GM18951 (cell line): ENCODE measurements around the gene ALDH2.
A peak's percentile ranks its signal among the peaks of the same experiment; 100 is the strongest.
"Not testable (repeated sequence)": the region's sequence is repeated elsewhere in the genome, so short reads cannot be mapped to it uniquely, and the experiment has no call there.

Source experiments
- POLR2A ChIP-seq: IDR thresholded peaks from 4 replicates; pipeline ENCODE4 v1.6.1; 2011; ENCODE audit warnings: mild to moderate bottlenecking; ENCODE audit not compliant: insufficient read length, insufficient read depth; ENCODE audit errors: extremely low read depth
- in situ Hi-C: fragments of 300-500 bp; cut with MboI; formaldehyde crosslinking; loops from one replicate; pipeline ENCODE4 v1.12.0; 2022; ENCODE audit warnings: low sequenced_read_pairs, mixed read lengths, inconsistent platforms; ENCODE audit not compliant: unreplicated experiment

ALDH2 gene

DNA sequence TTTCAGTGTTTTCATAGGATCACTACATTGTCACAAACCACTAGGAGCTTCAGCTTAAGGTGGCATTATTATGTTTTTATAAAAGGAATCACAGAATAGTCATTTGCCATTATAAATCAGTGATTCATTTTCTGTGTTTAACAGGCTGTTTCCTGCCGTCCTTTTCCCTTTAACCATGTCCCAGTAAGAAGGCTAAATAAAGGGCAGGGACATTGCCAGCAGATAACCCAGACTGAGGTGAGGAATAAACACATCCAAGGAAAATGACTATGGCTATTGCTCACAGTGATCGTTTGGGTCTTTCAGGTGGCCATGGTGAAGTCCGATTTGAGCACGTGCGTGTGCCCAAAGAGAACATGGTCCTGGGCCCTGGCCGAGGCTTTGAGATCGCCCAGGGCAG is 17.9 kb upstream of the ALDH2 start:
- no peak for TF ChIP-seq POLR2A
- in situ Hi-C loops: loop anchor here (10.0 kb wide), 1 partner anchor 66 kb away; no protein-coding TSS in a partner anchor

GRCh38 chr12:111749391-111749790 is 17.3 kb upstream of the ALDH2 start:
- TF ChIP-seq POLR2A: no peak
- in situ Hi-C loops: loop anchor here (10.0 kb wide), 1 partner anchor 65 kb away; no protein-coding TSS in a partner anchor

DNA sequence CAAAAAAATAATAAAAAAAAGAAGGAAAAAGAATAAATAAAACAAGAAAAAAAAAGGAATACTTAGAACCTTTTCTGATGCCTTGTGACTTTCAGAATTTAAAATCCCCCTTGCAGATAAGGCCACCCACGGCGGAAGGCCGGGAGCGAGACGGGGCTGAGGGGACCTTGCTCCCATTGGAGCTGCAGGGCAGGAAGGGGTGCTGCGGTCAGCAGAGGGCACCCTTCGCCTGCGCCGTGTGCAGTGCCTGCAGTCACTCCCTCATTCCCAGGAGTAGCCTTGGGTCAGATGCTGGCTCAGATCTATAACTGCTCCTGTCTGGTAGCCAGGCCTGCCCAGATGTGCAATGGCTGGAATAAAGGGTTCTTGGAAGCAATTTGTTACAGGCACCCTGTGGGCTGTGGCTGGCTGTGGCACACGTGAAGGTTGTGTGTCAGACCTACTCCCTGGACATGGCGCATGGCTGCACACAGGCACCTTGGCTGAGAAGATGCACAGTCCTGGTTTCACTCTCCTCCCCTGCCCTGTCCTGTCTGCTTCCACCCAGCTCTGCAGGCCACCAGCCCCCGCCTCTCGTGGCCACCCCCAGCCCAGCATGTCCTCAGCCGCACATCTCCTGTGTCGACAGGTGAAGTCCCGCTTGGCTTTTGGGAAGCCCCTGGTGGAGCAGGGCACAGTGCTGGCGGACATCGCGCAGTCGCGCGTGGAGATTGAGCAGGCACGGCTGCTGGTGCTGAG is 13.4 kb upstream of the ALDH2 start:
- in situ Hi-C loops: no loop called here
- TF ChIP-seq POLR2A: no peak

GRCh38 chr12:111754671-111755070 is 12.1 kb upstream of the ALDH2 start:
- in situ Hi-C loops: no loop called here
- no peak for TF ChIP-seq POLR2A

DNA sequence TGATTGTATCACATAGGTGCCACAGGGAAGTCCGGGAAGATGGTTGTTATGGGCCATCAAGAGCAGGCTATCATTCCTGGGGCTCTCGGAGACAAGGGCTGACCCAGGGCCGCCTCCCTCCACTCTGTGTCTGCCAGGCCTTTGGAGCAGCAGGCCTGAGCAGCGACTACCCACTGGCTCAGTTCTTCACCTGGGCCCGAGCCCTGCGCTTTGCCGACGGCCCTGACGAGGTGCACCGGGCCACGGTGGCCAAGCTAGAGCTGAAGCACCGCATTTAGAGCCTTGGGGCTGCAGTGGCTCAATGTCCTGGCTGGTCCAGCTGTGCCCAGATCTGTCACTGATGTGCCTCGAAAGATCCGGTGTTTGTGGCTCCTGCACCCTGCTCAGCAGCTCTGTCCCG is 10.5 kb upstream of the ALDH2 start:
- no peak for TF ChIP-seq POLR2A
- in situ Hi-C loops: no loop called here

- TF ChIP-seq POLR2A: no peak
These were observed 10.1 kb upstream of the ALDH2 start for GRCh38 chr12:111756681-111757080.

DNA sequence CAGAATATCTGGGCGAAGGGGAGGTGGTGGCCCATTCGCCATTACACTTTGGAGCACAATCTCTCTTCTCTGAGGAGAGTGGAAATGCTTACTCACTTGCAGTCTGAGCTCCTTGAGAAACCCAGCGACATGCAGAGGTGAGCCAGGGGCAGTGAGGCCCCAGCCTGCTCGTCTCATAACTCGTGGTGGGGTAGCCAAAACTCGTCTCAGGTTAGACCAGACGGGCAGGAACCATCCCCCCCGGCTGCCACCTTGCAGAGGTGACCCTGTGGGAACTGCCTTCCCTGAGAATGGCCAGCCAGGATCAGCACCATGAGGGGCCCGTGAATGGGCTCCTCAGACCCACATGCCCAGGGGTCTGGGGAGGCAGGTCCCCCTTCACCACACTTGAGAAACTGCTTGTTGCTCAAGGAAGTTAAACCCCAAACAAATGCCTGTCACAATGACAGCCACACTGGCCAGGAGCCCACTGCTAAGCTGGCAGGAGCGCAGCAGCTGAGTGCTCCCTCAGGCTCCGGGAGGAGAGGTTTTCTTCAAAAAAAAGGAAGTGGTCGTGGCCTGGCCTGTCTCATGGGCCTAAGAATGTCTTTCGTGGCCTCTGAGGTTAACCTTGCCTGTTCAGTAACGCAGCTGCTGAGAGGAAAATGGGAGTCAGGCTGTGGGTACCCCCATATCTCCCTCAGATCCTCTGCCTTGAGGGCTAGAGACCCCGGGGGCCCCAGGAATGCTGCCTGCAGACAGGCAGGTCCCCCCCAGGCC is 9.2 kb upstream of the ALDH2 start:
- in situ Hi-C loops: no loop called here
- peak; percentile 24 for TF ChIP-seq POLR2A

More at GRCh38 chr12:111756681-111757080, 10.1 kb upstream of the ALDH2 start:
- in situ Hi-C loops: no loop called here

GRCh38 chr12:111758120-111758561 is 8.6 kb upstream of the ALDH2 start:
- TF ChIP-seq POLR2A: no peak
- in situ Hi-C loops: no loop called here

- in situ Hi-C loops: no loop called here
- no peak for TF ChIP-seq POLR2A
These were observed 7.5 kb upstream of the ALDH2 start for GRCh38 chr12:111759271-111759670.

- in situ Hi-C loops: no loop called here
- no peak for TF ChIP-seq POLR2A
These were observed 6.7 kb upstream of the ALDH2 start for GRCh38 chr12:111759991-111760390.

DNA sequence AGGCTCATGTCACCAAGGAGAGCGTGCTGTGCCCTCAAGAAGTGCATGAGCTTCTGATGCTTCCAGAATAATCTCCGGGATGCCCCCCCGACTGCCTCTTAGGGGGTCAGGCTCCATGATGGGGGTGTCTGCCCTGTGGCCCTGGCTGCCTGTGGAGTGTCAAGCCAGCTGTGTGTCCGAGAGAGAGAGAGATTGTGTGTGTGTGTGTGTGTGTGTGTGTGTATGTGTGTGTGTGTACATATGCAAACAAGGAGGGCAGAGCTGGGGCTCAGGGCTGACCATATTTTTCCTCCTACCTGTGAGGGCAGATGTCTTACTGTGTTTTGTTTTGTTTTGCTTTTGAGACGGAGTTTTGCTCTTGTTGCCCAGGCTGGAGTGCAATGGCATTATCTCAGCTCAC is 5.6 kb upstream of the ALDH2 start:
- peak; percentile 14 for TF ChIP-seq POLR2A
- in situ Hi-C loops: no loop called here

GRCh38 chr12:111761706-111762105 is 5.0 kb upstream of the ALDH2 start:
- no peak for TF ChIP-seq POLR2A
- in situ Hi-C loops: no loop called here

- in situ Hi-C loops: not testable (repeated sequence)
These were observed 3.2 kb upstream of the ALDH2 start for GRCh38 chr12:111763552-111763951.
